H1 (cell line): Measurements from ENCODE around the gene FOXP2. TPM values are rescaled to one million over a fixed set of nuclear protein-coding genes. Genes with fewer than 3 reads are reported as not detected.

ENCODE experiments used
- CTCF ChIA-PET: fragments of 300-600 bp; sonication (Branson Sonifier 250); formaldehyde crosslinking; loops from one replicate; lab custom pipeline; 2021; ENCODE audit not compliant: partially characterized antibody; lab: Charles Lee
- POLR2A ChIA-PET: fragments of 300-600 bp; sonication (Branson Sonifier 250); formaldehyde crosslinking; loops from one replicate; lab custom pipeline; 2021; ENCODE audit warnings: inconsistent platforms; ENCODE audit not compliant: partially characterized antibody; lab: Charles Lee
- DNase-seq, 2 experiments: peaks; one replicate each; pipeline versions ENCODE4 v3.0.0 to v3.0.0-alpha.2; 2010 to 2022; ENCODE audit warnings: low spot score in 2 of 2, low read depth in 1 of 2, mixed read lengths in 1 of 2
- FAIRE-seq: peaks from 2 replicates; lab custom pipeline; 2011; peaks lifted over from hg19 to GRCh38; lab: Jason Lieb, UNC
- H2AFZ ChIP-seq: 2 replicates; pipeline ENCODE4 v1.8.1; 2012; ENCODE audit warnings: low read length, inconsistent platforms
- H2AK5ac ChIP-seq: 2 replicates; pipeline ENCODE4 v1.6.1; 2013; ENCODE audit warnings: low read depth, low read length
- H2BK120ac ChIP-seq: replicated peaks from 2 replicates; pipeline ENCODE3; 2013; ENCODE audit warnings: low read depth, low read length, inconsistent platforms
- H2BK12ac ChIP-seq: 2 replicates; pipeline ENCODE4 v1.6.1; 2013; ENCODE audit warnings: low read depth, low read length
- H2BK15ac ChIP-seq: 2 replicates; pipeline ENCODE4 v1.6.1; 2013; ENCODE audit warnings: low read length
- H2BK20ac ChIP-seq: 2 replicates; pipeline ENCODE4 v1.6.1; 2013; ENCODE audit warnings: low read length
- H2BK5ac ChIP-seq: 2 replicates; pipeline ENCODE4 v1.6.1; 2013; ENCODE audit warnings: low read depth, low read length
- H3K14ac ChIP-seq: 2 replicates; pipeline ENCODE4 v1.6.1; 2013; ENCODE audit warnings: inconsistent platforms; ENCODE audit not compliant: insufficient read length
- H3K18ac ChIP-seq: 2 replicates; pipeline ENCODE4 v1.6.1; 2013; ENCODE audit warnings: low read length; ENCODE audit errors: extremely low read depth
- H3K23ac ChIP-seq: 2 replicates; pipeline ENCODE4 v1.6.1; 2013; ENCODE audit warnings: inconsistent platforms; ENCODE audit not compliant: insufficient read length
- H3K23me2 ChIP-seq: 2 replicates; pipeline ENCODE4 v1.6.1; 2013; ENCODE audit warnings: low read depth, low read length
- H3K27ac ChIP-seq: 2 replicates; pipeline ENCODE4 v1.6.1; 2011; ENCODE audit warnings: low read depth, low read length, inconsistent platforms
- H3K27me3 ChIP-seq, 4 experiments: replicated peaks in 1 of 4; 1 replicate in 1 of 4; 2 replicates in 3 of 4; pipeline versions ENCODE4 v1.6.1 to v1.8.1; 2011 to 2013; ENCODE audit warnings: low read length in 3 of 4, mild to moderate bottlenecking in 3 of 4, inconsistent platforms in 2 of 4, mixed read lengths in 2 of 4, moderate library complexity in 1 of 4; ENCODE audit not compliant: control insufficient read depth in 3 of 4, insufficient read depth in 3 of 4; ENCODE audit errors: extremely low read depth in 1 of 4
- H3K36me3 ChIP-seq, 4 experiments: 2 replicates each; pipeline versions ENCODE4 v1.6.1 to v1.8.1; 2011 to 2013; ENCODE audit warnings: mild to moderate bottlenecking in 4 of 4, low read length in 3 of 4, moderate library complexity in 2 of 4, control low read depth in 1 of 4, inconsistent platforms in 1 of 4; ENCODE audit not compliant: insufficient read depth in 4 of 4, control insufficient read depth in 2 of 4
- H3K4ac ChIP-seq: replicated peaks from 2 replicates; pipeline ENCODE3; 2013; ENCODE audit warnings: low read length, low read depth, mixed read lengths, inconsistent platforms; ENCODE audit not compliant: insufficient read length
- H3K4me1 ChIP-seq, 4 experiments: replicated peaks in 1 of 4; 1 replicate in 1 of 4; 2 replicates in 3 of 4; pipeline versions ENCODE4 v1.6.1 to v1.8.1; 2011 to 2013; ENCODE audit warnings: low read length in 3 of 4, inconsistent platforms in 2 of 4, mixed read lengths in 1 of 4; ENCODE audit not compliant: insufficient read depth in 4 of 4, control insufficient read depth in 3 of 4
- H3K4me2 ChIP-seq, 2 experiments: 2 replicates each; pipeline versions ENCODE4 v1.6.1 to v1.8.1; 2011 to 2013; ENCODE audit warnings: low read depth in 2 of 2, low read length in 2 of 2, control low read depth in 1 of 2, inconsistent platforms in 1 of 2, mild to moderate bottlenecking in 1 of 2; ENCODE audit not compliant: insufficient read depth in 1 of 2
- H3K4me3 ChIP-seq, 4 experiments: fragments of 200-600, 300-600 bp in 1 of 4; sonication (generic), shearing (Covaris generic), sonication (Bioruptor Twin) in 1 of 4; 2 replicates each; pipeline versions ENCODE4 v1.5.1 to v1.8.1; 2011 to 2016; ENCODE audit warnings: low read length in 4 of 4, low read depth in 3 of 4, control low read depth in 2 of 4, inconsistent platforms in 2 of 4, mild to moderate bottlenecking in 2 of 4, mixed read lengths in 1 of 4, moderate library complexity in 1 of 4; ENCODE audit not compliant: insufficient read depth in 2 of 4; ENCODE audit errors: extremely low read depth in 1 of 4
- H3K56ac ChIP-seq: replicated peaks from 2 replicates; pipeline ENCODE3; 2013; ENCODE audit warnings: low read depth, mild to moderate bottlenecking, mixed read lengths, low read length, inconsistent platforms; ENCODE audit not compliant: insufficient read length
- H3K79me1 ChIP-seq: 2 replicates; pipeline ENCODE4 v1.6.1; 2013; ENCODE audit warnings: low read depth, low read length, control low read depth
- H3K79me2 ChIP-seq, 2 experiments: 2 replicates each; pipeline versions ENCODE4 v1.6.1 to v1.8.1; 2012 to 2013; ENCODE audit warnings: low read length in 2 of 2, mild to moderate bottlenecking in 2 of 2, inconsistent platforms in 1 of 2; ENCODE audit not compliant: insufficient read depth in 2 of 2, control insufficient read depth in 1 of 2
- H3K9ac ChIP-seq, 4 experiments: replicated peaks in 1 of 4; 1 replicate in 1 of 4; 2 replicates in 3 of 4; pipeline versions ENCODE4 v1.6.1 to v1.8.1; 2011 to 2013; ENCODE audit warnings: low read depth in 3 of 4, low read length in 3 of 4, control low read depth in 2 of 4, mild to moderate bottlenecking in 2 of 4, moderate library complexity in 2 of 4, inconsistent platforms in 1 of 4; ENCODE audit errors: extremely low read depth in 1 of 4
- H3K9me3 ChIP-seq, 2 experiments: 2 replicates each; pipeline versions ENCODE4 v1.6.1 to v1.8.1; 2012 to 2013; ENCODE audit warnings: mild to moderate bottlenecking in 2 of 2, moderate library complexity in 2 of 2, control low read depth in 1 of 2, inconsistent platforms in 1 of 2, low read depth in 1 of 2, low read length in 1 of 2, mixed read lengths in 1 of 2; ENCODE audit not compliant: insufficient read depth in 2 of 2
- H4K20me1 ChIP-seq, 2 experiments: replicated peaks in 1 of 2; 2 replicates each; pipeline versions ENCODE3 to v1.8.1; 2011 to 2013; ENCODE audit warnings: inconsistent platforms in 2 of 2, low read length in 2 of 2, mild to moderate bottlenecking in 1 of 2; ENCODE audit not compliant: insufficient read depth in 2 of 2, control insufficient read depth in 1 of 2
- H4K5ac ChIP-seq: 2 replicates; pipeline ENCODE4 v1.6.1; 2013; ENCODE audit warnings: low read length, low read depth, mixed read lengths, inconsistent platforms; ENCODE audit not compliant: insufficient read length
- H4K8ac ChIP-seq: 2 replicates; pipeline ENCODE4 v1.8.0; 2013; ENCODE audit warnings: mild to moderate bottlenecking, moderate library complexity, low read length, inconsistent platforms; ENCODE audit not compliant: insufficient read depth; ENCODE audit errors: extremely low read depth
- H4K91ac ChIP-seq: replicated peaks from 2 replicates; pipeline ENCODE3; 2013; ENCODE audit warnings: low read length, mixed read lengths, inconsistent platforms; ENCODE audit not compliant: insufficient read length
- ATF3 ChIP-seq: IDR thresholded peaks from 2 replicates; pipeline ENCODE4 v1.6.1; 2011; ENCODE audit warnings: low read depth, mild to moderate bottlenecking, low read length; ENCODE audit not compliant: insufficient read depth
- CHD1 ChIP-seq: IDR thresholded peaks from 2 replicates; pipeline ENCODE4 v1.6.1; 2012; ENCODE audit warnings: low read depth, low read length, improper control_type of control experiment
- CREB1 ChIP-seq: IDR thresholded peaks from 2 replicates; pipeline ENCODE4 v1.6.1; 2012; ENCODE audit warnings: inconsistent platforms
- CTCF ChIP-seq, 3 experiments: IDR thresholded peaks; 1 replicate in 2 of 3; 2 replicates in 1 of 3; pipeline versions ENCODE4 v1.5.1 to v1.6.1; 2011; ENCODE audit warnings: low read length in 3 of 3, mild to moderate bottlenecking in 3 of 3, inconsistent platforms in 2 of 3, low read depth in 1 of 3, moderate library complexity in 1 of 3; ENCODE audit not compliant: insufficient read depth in 1 of 3; ENCODE audit errors: control extremely low read depth in 1 of 3
- GABPA ChIP-seq: IDR thresholded peaks from 2 replicates; pipeline ENCODE4 v1.6.1; 2011; ENCODE audit warnings: mild to moderate bottlenecking, low read length, moderate library complexity, borderline replicate concordance; ENCODE audit not compliant: insufficient read depth
- HDAC2 ChIP-seq, 2 experiments: fragments of 300-600 bp in 1 of 2; sonication (generic) in 1 of 2; IDR thresholded peaks; 2 replicates each; pipeline ENCODE4 v1.6.1; 2011 to 2012; ENCODE audit warnings: low read depth in 2 of 2, low read length in 2 of 2, mild to moderate bottlenecking in 2 of 2, moderate library complexity in 2 of 2, borderline replicate concordance in 1 of 2, inconsistent platforms in 1 of 2
- MAX ChIP-seq: IDR thresholded peaks from 2 replicates; pipeline ENCODE4 v1.6.1; 2012; ENCODE audit warnings: inconsistent platforms
- RNF2 ChIP-seq: fragments of 200-900, 300-1000 bp; sonication (generic); IDR thresholded peaks from 2 replicates; pipeline ENCODE4 v1.7.1; 2016; ENCODE audit warnings: borderline replicate concordance, low read depth, mild to moderate bottlenecking, antibody characterized with exemption, low read length; ENCODE audit not compliant: poor library complexity, severe bottlenecking; ENCODE audit errors: missing control alignments
- ZNF274 ChIP-seq: IDR thresholded peaks from 2 replicates; pipeline ENCODE4 v1.7.0; 2012; ENCODE audit warnings: low read length, borderline replicate concordance; ENCODE audit errors: extremely low read depth
- WGBS, 2 experiments: shearing (Covaris generic) in 1 of 2; methylation state at CpG; one replicate each; pipeline versions ENCODE4 v1.1.6 to v1.1.7; 2013 to 2015; ENCODE audit warnings: low lambda C conversion rate in 2 of 2, mixed read lengths in 2 of 2, inconsistent platforms in 1 of 2, low coverage in 1 of 2, missing lambda C conversion rate in 1 of 2; ENCODE audit not compliant: insufficient replicate concordance in 2 of 2, insufficient coverage in 1 of 2, insufficient read length in 1 of 2; ENCODE audit errors: extremely low coverage in 1 of 2, missing lambda C conversion rate in 1 of 2; 5-methylcytosine and 5-hydroxymethylcytosine counted together
- polyA plus RNA-seq, 7 experiments: library from polyadenylated mRNA; depleted of rRNA in 3 of 7; stranded (reverse) in 5 of 7; unstranded in 2 of 7; fragments of >200 nt in 5 of 7; fragments of 200-250 nt in 2 of 7; gene quantifications; 1 replicate in 5 of 7; 2 replicates in 1 of 7; 4 replicates in 1 of 7; pipeline versions ENCODE4 v1.2.1 to v1.2.3, GENCODE V29; 2011 to 2013; ENCODE audit warnings: missing spikeins in 2 of 7, mixed read lengths in 2 of 7
- total RNA-seq: library from RNA; stranded (reverse); fragmentation: NEBNext Ultra II Directional; extraction: Animal tissue kit (Norgen Biotek cat#: 25700); gene quantifications from 2 replicates; pipeline ENCODE4 v1.2.1, GENCODE V29; 2021

The FOXP2 gene
- total and polyA plus RNA-seq, 2 of the 8 experiments (the other 6 are each of a cell fraction or from before 2014, with no cell fraction given): 0.09 to 0.43 TPM

GRCh38 chr7:114533131-114533530 is 118.5 kb downstream of the FOXP2 start:
- Histone ChIP-seq H3K18ac (no peak overlapping the region), H4K91ac (no peak overlapping the region), H2BK20ac (no peak overlapping the region), H2AK5ac (no peak overlapping the region), H3K79me1 (no peaks in the 10 kb centered on the region), H2BK15ac (no peak overlapping the region), H2BK12ac (no peak overlapping the region), H4K5ac (no peak overlapping the region), H3K27me3 (no peaks in the 10 kb centered on the region), H2BK120ac (no peak overlapping the region), H3K23me2 (no peaks in the 10 kb centered on the region), H3K4me1 (peaks cover 0 to 2% (median 0%) of the 10 kb centered on the region in 4 experiments; a peak in 1 of 7 replicates), H3K4me3 (no peak overlapping the region), H2BK5ac (no peak overlapping the region), H3K56ac (no peak overlapping the region), H3K14ac (no peak overlapping the region), H4K20me1 (no peaks in the 10 kb centered on the region), H3K23ac (no peak overlapping the region), H3K4me2 (no peak overlapping the region), H2AFZ (no peak overlapping the region), H3K9ac (no peak overlapping the region), H3K27ac (no peak overlapping the region), H3K36me3 (no peaks in the 10 kb centered on the region), H3K79me2 (no peaks in the 10 kb centered on the region), H3K4ac (no peak overlapping the region), H4K8ac (no peak overlapping the region), H3K9me3 (no peaks in the 10 kb centered on the region)
- DNase-seq (no peak), FAIRE-seq (no peak)
- ChIA-PET CTCF (no interaction called here), POLR2A (no interaction called here)
- WGBS, 2 experiments: 81% methylated on average over 3 of the region's 3 CpGs; no CpG with 5 or more reads in 1 of the 2 experiments
- TF ChIP-seq CTCF (IDR thresholded peaks at IDR 0.05; ENCODE audit: control extremely low read depth in 1 of 3, insufficient read depth in 1 of 3, low read depth in 1 of 3, low read length in 3 of 3) (no peak), RNF2 (no peak), CREB1 (no peak), HDAC2 (IDR thresholded peaks at IDR 0.05; ENCODE audit: borderline replicate concordance in 1 of 2, low read depth in 2 of 2, low read length in 2 of 2) (no peak), ZNF274 (no peak), CHD1 (no peak), ATF3 (no peak), MAX (no peak), GABPA (no peak)
